Cardiac septum (tissue), 1 donor: ENCODE data around the gene PPP2R3C. TPM values are rescaled to one million over a fixed set of nuclear protein-coding genes. Genes with fewer than 3 reads are reported as not detected.
"Not testable (repeated sequence)": the region's sequence is repeated elsewhere in the genome, so short reads cannot be mapped to it uniquely, and the experiment has no call there.

Experiments
- DNase-seq: peaks from one replicate; pipeline ENCODE4 v3.0.0-alpha.2; 2020; ENCODE audit warnings: low spot score
- intact Hi-C: fragments of 100-400 bp; cut with DNase I; formaldehyde crosslinking; loops from one replicate; pipeline ENCODE4 v1.14.0; 2022
- total RNA-seq: library from RNA; stranded (reverse); fragmentation: NEBNext Ultra II Directional; extraction: Animal tissue kit (Norgen Biotek cat#: 25700); gene quantifications from one replicate; pipeline ENCODE4 v1.2.1, GENCODE V29; 2021
- donor health status: DM: no; HTN: no; CAD: no.

The PPP2R3C gene
- total RNA-seq, 1 donor from 2014 or later, result 26.1 TPM

DNA sequence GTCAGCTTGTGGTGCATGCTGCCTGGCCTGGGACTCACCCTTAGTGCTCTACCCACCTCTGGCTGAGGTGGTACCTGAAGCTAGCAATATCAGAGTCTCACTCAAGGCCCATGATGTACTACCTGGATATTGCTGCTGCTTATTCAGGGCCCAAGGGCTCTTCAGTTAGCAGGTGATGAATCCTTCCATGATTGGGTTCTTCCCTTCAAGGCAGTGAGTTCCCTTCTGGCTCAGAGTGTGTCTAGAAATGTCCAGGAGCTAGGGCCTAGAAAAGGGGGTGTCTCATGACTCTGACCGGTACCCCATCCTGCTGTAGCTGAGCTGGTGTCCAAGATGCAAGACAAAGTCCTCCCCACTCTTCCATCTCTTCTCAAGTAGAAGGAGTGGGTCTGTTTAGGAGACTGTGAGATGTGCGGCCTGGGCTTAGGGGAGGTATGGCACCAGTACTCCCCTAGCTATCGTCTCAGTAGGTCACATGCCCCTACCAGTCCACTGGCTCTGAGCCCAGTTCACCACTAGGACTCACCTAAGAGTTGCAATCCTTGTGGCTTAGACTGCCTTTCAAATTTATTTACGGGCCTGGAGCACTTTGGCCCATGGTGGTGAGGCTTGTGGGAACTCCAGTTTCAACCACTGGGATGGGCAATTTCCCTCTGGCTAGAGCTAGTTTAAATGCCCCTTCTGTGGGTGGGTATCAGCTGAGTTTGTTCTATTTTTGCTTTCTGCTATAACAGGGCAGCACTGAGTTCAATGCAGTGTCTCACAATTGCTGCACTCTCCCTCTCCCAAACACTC is 12.7 kb upstream of the PPP2R3C start:
- DNase-seq, result no peak
- intact Hi-C loops, result no loop called here

DNA sequence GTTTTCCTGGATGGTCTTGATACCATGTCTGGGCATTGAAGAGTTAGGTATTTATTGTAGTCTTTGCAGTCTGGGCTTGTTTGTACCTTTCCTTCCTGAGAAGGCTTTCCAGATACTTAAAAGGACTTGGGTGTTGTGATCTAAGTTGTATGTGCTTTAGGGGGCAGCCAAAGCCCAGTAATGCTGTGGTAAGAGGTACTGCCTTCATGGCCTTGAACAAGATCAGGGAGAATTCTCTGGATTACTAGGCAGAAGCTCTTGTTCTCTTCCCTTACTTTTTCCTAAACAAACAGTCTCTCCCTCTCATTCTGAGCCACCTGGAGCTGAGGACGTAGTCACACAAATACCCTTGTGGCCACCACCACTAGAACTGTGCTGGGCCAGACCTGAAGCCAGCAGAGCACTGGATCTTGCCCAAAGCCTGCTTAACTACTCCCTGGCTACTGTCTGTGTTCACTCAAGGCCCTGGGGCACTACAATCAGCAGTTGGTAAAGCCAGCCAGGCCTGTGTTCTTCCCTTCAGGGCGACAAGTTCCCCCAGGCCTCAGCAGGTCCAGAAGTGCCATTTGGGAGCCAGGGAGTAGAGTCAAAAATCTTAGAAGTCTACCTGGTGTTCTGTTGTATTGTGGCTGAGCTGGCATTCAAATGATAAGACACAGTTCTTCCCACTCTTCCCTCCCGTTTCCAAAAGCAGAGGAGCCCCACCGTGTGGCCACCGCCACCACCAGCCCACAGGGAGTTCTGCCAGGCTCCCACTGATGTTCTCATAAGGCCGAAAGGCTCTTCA is 11.9 kb upstream of the PPP2R3C start:
- intact Hi-C loops, result no loop called here
- DNase-seq, result no peak

DNA sequence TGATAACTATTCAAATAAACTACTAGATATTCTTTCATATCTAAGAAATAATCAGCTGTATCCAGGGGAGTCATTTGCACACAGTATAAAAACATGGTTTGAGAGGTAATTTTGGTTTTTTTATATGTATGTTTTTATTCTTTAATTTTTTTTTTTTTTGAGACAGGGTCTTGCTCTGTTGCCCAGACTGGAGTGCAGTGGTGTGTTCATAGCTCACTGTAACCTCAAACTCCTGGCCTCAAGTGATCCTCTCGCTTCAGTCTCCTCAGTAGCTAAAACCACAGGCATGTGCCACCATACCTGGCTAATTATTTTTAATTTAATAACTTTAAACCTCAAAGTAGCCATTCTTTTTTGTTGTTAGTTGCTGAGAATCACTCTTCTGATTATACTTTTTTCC is 2.3 kb upstream of the PPP2R3C start:
- intact Hi-C loops, result loop anchor here (5.0 kb wide), 2 partner anchors 62 to 77 kb away; partner anchors contain the start of gene FAM177A1
- DNase-seq, result no peak

DNA sequence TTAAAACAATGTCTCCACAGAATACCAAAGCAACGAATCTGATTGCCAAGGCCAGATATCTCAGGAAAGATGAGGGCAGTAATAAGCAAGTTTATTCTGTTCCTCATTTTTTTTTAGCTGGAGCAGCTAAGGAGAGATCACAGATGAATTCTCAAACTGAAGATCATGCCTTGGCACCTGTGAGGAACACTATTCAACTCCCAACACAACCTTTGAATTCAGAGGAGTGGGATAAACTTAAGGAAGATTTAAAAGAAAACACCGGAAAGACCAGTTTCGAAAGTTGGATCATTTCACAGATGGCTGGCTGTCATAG is 1.6 kb upstream of the PPP2R3C start:
- intact Hi-C loops, result loop anchor here (2.0 to 5.0 kb wide), 3 partner anchors 61 to 141 kb away; partner anchors contain the start of genes FAM177A1 and SRP54
- no peak for DNase-seq

DNA sequence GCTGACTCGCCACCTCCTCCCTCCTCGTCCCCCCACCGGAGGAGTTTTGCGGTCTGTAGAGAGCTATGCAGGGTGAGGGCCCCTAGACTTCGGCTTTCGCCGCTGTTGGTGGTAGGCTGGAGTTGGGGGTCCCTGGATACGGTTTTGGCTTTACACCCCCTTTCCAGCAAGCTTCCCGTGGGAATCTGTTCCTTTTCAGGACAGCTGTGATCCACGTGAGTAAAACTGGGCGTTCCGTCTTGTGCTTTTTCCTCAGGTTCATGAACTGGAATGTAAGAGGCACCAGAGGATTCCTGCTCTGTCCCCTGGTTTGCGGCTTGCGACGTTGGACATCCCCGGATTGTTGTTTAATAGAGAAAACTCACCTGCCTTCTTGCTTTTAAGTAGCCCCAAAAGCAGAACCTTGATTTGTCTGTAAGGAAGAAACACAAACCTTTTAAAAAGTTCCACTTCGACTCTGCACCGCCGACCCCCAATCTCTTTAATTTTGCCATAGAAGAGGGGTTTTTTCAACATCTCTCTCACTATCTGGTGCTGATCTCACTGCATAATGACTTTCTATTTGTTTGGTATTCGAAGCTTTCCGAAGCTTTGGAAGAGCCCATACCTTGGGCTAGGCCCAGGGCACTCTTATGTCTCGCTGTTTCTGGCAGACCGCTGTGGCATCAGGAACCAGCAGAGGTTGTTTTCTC is 1.1 kb upstream of the PPP2R3C start:
- DNase-seq, result no peak
- intact Hi-C loops, result loop anchor here (1.0 to 5.0 kb wide), 4 partner anchors 61 to 281 kb away; partner anchors contain the start of genes FAM177A1, NFKBIA and SRP54

DNA sequence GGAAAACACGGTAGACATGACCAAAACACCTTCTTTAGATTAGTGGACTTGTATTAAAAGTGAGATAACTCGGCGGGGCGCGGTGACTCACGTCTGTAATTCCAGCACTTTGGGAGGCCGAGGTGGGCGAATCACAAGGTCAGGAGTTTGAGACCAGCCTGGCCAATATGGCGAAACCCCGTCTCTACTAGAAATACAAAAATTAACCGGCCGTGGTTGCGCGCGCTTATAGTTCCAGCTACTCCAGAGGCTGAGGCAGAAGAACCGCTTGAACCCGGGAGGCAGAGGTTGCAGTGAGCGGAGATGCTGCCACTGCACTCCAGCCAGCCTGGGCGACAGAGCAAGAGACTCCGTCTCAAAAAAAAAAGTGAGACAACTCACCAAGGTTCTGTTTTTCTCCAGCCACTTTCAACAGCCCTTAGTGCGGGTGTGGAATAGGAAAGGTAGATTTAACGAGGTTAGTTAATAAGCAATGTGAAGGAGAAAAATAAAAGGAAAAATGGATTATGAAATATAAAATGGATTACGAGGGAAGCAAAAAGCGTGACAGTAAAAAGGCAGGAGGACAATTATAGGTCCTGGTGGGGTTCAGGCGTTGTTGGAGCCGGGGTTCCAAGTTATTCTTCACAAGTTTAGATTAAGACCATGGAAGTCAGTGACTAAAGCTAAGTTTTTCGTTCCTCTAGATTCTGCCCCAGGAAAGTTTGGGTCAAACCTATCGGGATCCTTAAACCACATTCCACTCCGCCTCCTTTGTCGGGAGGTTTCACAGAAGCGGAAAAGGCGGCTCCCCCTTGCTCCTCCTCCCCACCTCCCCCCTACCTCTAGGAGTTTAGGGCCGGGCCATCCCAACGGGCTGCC is 534 bp downstream of the PPP2R3C start:
- no peak for DNase-seq
- intact Hi-C loops, result loop anchor here (5.0 kb wide), 2 partner anchors 59 to 74 kb away; partner anchors contain the start of gene FAM177A1

DNA sequence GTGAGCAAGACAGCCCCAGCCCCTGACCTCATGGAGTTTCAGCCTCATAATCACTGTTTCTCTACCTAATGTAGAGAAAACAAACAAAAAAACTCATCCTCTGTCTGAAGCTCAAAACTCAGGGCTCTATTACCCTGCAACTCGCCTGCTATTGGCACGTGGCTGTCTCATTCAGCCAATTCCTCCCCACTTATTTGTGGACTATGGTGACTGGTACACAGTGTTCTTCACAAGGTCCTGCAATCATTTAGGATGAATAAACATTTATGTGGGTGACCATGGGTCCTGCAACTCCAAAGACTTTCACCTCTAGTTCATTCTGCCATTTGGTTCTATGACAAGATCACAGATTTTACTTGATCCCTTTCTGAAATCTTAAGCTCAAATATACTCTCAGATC is 4.7 kb downstream of the PPP2R3C start:
- DNase-seq, result no peak
- intact Hi-C loops, result no loop called here

DNA sequence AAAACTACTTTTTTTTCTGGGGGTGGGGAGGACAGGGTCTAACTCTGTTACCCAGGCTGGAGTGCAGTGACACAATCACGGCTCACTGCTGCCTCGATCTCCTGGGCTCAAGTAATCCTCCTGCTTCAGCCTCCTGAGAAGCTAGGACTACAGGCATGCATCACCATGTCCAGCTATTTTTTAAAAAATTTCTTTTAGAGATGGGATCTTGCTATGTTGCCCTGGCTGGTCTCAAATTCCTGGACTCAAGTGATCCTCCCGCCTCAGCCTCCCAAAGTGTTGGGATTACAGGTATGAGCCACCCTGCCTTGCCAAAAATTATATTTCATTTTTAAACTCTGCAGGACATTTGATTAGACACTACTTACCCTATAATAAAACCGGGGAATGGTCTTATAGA is 5.5 kb downstream of the PPP2R3C start:
- DNase-seq, result no peak
- intact Hi-C loops, result no loop called here

DNA sequence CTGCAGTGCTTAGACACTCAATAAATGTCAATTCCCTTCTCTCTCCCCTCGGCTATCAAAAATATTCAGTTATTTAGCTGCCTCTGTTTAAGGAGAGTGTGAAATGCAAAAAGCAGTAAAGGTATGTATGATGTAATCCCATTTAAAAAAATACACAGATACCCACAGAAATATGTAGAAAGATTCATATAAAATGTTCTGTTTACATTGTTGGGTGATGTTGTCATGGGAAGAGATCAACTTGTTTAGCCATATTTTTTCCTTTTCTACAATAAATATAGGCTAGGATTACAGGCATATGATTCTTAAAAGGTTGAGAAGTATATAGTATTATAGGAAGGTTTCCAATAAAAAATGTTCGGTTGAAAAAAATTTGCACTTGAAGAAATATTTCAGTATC is 7.8 kb downstream of the PPP2R3C start:
- DNase-seq, result no peak

DNA sequence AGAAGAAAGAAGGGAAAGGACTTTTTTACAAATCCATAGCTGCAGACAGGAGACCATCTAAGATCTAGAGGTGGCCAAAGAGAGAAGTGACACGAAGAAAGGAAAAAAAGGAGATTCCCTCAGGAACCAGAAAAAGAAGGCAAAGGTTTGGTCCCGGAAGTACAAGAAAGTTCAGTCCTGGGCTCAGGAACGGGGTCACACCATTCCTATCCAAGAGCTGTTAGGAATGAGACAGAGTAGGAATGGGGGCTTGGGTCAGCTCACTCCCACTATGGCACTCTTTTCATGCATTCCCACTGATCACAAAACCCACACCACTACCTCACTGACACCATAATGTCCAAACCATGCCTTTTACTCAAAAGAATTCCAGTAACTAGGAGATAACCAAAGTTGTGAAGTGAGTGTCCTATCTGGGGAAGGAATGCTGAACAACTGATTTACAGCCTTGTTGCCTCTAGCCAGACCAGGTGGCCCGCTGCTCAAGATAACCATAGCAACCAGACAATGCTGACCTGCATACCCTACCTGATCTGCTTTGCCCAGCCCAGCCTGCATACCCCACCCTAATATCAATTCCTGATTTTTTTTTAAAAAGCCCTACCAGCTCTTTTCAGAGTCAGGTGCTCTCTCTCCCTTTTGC is 8.4 kb downstream of the PPP2R3C start:
- DNase-seq, result no peak
- intact Hi-C loops, result no loop called here

More for the DNA sequence above, 7.8 kb downstream of the PPP2R3C start:
- intact Hi-C loops, result no loop called here

DNA sequence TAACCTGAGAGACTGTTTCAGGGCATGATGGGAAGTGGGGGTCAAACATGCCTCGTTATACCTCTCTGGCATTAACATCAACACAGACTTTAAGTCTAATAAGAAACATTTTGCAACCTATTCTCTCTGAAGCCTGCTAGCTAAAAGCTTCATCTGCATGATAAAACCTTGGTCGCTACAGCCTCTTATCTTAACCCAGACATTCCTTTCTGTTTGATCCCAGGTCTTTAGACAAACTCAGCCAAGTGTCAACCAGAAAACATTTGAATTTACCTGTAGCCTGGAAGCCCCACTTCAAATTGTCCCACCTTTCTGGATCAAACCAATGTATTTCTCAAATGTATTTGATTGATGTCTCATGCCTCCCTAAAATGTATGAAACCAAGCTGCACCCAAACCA is 9.1 kb downstream of the PPP2R3C start:
- intact Hi-C loops, result no loop called here
- DNase-seq, result no peak

DNA sequence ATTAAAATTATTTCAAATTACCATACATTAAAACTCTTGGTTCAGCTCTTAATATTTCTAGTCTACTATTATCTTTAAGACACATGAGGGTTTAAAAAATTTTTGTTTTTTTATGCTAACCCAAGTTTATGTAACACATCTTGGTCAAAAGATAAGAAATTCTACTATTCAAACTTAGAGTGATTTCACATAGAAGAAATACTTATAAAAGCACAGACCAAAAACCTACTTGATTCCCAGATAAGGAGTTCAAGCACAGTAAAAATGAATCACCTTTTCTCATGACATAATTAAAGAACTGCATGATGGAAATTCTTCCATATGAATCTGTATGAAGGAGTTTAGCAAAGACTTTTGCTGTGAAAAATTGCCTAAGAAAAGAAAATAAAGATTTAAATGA is 13.9 kb downstream of the PPP2R3C start:
- intact Hi-C loops, result no loop called here
- no peak for DNase-seq

DNA sequence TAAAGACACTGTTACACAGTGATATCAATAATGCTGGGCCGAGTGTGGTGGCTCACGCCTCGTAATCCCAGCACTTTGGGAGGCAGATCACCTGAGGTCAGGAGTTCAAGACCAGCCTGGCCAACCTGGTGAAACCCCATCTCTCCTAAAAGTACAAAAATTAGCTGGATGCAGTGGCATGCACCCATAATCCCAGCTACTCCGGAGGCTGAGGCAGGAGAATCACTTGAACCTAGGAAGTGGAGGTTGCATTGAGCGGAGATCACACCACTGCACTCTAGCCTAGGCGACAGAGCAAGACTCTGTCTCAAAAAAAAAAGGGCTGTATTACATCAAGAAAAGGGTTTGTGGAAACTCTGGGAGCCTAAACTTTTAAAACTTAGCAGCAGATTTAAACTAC is 27.1 kb downstream of the PPP2R3C start:
- DNase-seq, intact Hi-C loops: not testable (repeated sequence)

DNA sequence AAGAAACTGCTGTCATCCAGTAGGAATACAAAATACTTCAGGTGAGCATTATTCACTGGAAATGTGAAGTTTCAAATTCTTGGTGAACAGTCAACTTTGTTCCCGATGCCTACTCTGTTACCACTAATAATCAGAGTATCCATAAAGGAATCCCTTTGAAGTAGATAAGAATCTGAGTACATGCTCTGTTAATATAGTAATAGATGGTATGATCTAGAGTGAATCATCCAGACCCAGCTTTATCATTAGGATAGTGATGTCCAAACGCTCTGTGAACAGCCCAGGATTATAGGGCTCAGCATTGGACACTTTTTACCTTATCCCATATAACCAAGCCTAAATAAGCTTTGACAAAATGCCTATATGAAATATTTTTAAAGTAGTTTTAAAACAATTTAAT is 33.3 kb downstream of the PPP2R3C start:
- DNase-seq, result no peak
- intact Hi-C loops, result no loop called here

DNA sequence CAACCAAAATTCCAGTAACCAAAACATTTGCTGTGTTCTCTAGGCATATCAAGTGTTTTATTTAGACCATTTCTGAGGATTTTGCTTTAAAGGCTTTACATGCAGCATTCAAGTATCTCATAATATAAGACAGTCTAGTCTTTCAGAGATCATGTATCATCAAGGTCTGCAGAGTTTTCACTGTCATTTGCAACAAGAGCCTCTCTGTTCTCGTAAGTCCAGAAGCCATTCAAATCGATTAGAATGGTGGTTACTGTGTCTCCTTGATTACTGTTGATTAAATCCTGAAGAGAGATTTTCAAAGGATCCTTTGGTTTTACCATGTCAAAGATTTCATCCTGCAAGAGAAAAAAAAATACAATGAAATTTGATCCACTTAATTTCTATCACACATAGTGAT is 36.3 kb downstream of the PPP2R3C start:
- intact Hi-C loops, result no loop called here
- DNase-seq, result no peak

DNA sequence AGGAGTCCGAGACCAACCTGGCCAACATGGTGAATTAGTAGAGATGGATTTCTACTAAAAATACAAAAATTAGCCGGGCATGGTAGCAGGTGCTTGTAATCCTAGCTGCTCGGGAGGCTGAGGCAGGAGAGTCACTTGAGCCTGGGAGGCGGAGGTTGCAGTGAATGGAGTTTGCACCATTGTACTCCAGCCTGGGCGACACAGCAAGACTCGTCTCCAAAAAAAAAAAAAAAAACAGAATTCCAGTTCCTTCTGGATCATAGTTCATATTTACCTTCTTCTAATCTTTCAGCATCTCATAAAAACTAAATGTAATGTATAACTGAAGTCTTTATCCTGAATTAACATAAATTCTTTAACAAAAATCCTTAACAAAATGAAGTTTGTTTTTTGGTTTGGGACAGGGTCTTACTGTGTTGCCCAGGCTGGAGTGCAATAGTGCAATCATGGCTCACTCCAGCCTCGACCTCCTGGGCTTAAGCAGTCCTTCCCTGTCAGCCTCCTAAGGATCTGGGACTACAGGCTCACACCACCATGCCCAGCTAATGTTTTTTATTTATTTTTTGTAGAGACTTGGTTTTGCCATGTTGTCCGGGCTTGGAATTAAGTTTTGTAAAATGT is 38.1 kb downstream of the PPP2R3C start:
- DNase-seq, result no peak
- intact Hi-C loops, result no loop called here

DNA sequence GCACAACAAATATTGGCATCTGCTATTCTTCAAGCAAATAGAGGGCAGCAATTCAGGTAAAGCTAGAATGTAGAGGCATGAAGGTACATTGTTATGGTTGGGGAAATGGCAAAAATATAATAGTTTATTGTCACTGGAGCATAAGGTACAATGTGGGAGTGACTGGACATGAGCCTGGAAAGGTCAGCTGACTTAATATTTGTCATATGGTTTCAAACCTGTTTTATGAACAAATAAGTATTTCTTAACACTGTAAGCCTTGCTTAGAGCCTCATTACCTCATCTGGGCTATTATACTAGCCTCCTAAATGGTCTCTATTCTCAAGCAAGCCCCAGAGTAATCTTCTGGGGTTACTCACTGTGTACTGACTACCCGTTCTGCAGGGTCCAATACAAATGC is 42.0 kb downstream of the PPP2R3C start:
- intact Hi-C loops, result no loop called here
- DNase-seq, result no peak

DNA sequence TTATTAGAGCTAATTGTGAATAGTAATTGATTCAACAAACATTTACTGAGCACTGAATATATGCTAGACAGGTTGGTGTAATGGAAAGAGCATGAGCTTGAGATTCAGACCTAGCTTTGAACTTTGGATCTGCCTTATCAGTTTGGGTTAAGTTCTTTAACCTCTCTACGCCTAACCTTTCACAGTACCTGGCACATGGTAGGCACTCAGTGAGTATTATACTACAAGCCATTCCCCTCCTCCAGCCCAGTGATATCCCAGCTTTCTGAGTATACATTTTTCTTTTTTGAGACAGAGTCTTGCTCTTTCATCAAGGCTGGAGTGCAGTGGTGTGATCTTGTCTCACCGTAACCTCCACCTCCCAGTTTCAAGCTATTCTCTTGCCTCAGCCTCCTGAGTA is 43.7 kb downstream of the PPP2R3C start:
- DNase-seq, result no peak
- intact Hi-C loops, result no loop called here

DNA sequence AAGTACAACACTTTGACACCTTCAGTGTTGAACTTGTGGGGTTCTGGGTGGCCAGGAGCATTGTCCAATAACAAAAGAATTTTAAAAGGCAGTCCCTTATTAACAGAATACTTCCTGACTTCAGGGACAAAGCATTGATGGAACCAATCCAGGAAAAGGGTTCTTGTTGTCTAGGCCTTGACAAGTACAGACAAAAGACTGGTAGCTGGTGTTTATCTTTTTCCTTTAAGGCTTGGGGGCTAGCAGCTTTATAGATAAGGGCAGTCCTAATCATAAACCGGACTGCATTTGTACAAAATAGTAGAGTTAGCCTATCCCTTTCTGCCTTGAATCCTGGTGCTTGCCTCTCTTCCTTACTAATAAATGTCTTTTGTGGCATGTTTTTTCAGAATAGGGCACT is 48.3 kb downstream of the PPP2R3C start:
- intact Hi-C loops, result no loop called here
- no peak for DNase-seq
